Measurements from ENCODE around the gene CARD14.
"Not testable (repeated sequence)": the region's sequence is repeated elsewhere in the genome, so short reads cannot be mapped to it uniquely, and the experiment has no call there.

Gene CARD14

GRCh38 chr17:80257716-80258213 lies 87.9 kb downstream of the CARD14 start:
- no peak for DNase-seq

GRCh38 chr17:80258296-80258695 lies 88.5 kb downstream of the CARD14 start:
- not testable (repeated sequence) for DNase-seq
